Ovary (tissue), 9 donors: ENCODE measurements around the gene FAM47E. TPM values are rescaled to one million over a fixed set of nuclear protein-coding genes. Genes with fewer than 3 reads are reported as not detected.

Experiments used
- DNase-seq, 5 donors: peaks; one replicate each; pipeline ENCODE4 v3.0.0-alpha.2; 2019 to 2020
- H3K27ac ChIP-seq, 2 donors: fragments of 200-600 bp; one replicate each; pipeline versions ENCODE4 v1.5.1 to v1.8.0; 2019 to 2022
- H3K27me3 ChIP-seq: fragments of 200-600 bp; one replicate; pipeline ENCODE4 v1.8.0; 2022
- H3K36me3 ChIP-seq: fragments of 200-600 bp; sonication (generic); one replicate; pipeline ENCODE4 v1.5.1; 2019
- H3K4me1 ChIP-seq: one replicate; pipeline ENCODE4 v1.8.1; 2013; ENCODE audit warnings: mild to moderate bottlenecking, moderate library complexity; ENCODE audit not compliant: insufficient read depth
- H3K4me3 ChIP-seq: fragments of 200-600 bp; sonication (generic); one replicate; pipeline ENCODE4 v1.5.1; 2017
- H3K9me3 ChIP-seq, 2 donors: fragments of 200-600 bp in 1 of 2; sonication (generic) in 1 of 2; one replicate each; pipeline versions ENCODE4 v1.5.1 to v1.8.1; 2013 to 2019; ENCODE audit warnings: mild to moderate bottlenecking in 1 of 2, moderate library complexity in 1 of 2
- CTCF ChIP-seq, 3 donors: fragments of 450-650 bp in 2 of 3; fragments of 200-600 bp in 1 of 3; IDR thresholded peaks; one replicate each; pipeline versions ENCODE4 v1.5.1 to v1.8.0; 2016 to 2022; ENCODE audit warnings: antibody characterized with exemption in 3 of 3, mild to moderate bottlenecking in 1 of 3
- EP300 ChIP-seq: sonication (generic); formaldehyde crosslinking; IDR thresholded peaks from one replicate; pipeline ENCODE4 v1.6.1; 2017; ENCODE audit warnings: antibody characterized with exemption
- POLR2A ChIP-seq: fragments of 450-650 bp; IDR thresholded peaks from one replicate; pipeline ENCODE4 v1.6.1; 2017; ENCODE audit warnings: antibody characterized with exemption, mild to moderate bottlenecking, moderate library complexity
- WGBS, 3 donors: extraction: QIAGEN DNeasy Blood & Tissue Kit in 1 of 3; methylation state at CpG; one replicate each; pipeline versions ENCODE4 v1.1.5 to v1.1.7; 2013 to 2017; 5-methylcytosine and 5-hydroxymethylcytosine counted together
- intact Hi-C, 4 donors: fragments of 100-400 bp; cut with DNase I; formaldehyde crosslinking; loops; one replicate each; pipeline versions ENCODE4 v1.11.0 to v1.15.1; 2022 to 2023
- polyA plus RNA-seq, 2 donors: library from polyadenylated mRNA; stranded (reverse); fragments of 200-250 nt in 1 of 2; fragments of 350-450 nt in 1 of 2; fragmentation: Illumina TruSeq in 1 of 2; extraction: RNeasy Lipid Tissue Mini Kit (QIAGEN cat#74804) in 1 of 2; gene quantifications; one replicate each; pipeline ENCODE4 v1.2.3, GENCODE V29; 2013 to 2014
- total RNA-seq, 7 donors: library from RNA; depleted of rRNA in 2 of 7; stranded (reverse); fragments of >200 nt in 2 of 7; fragmentation: NEBNext Ultra II Directional in 3 of 7; extraction: Animal tissue kit (Norgen Biotek cat#: 25700) in 3 of 7; gene quantifications; one replicate each; pipeline versions ENCODE4 v1.1.0 to v1.2.4, GENCODE V29; 2016 to 2023
- donor health status: DM: no; HTN: no; CAD: no; lungs with moderate emphysema.
- donor health status: DM: no; HTN: no; CAD: no.
- donor health status: Bipolar disorder and iron deficiency.
- donor health status: DM: yes; HTN: yes; CAD: no.
- donor health status: DM: no; HTN: no; CAD: no.
- donor health status: DM: yes; HTN: yes; CAD: no.

FAM47E gene
- total and polyA plus RNA-seq, 9 donors: 0.08 to 8.2 (median 2.1) TPM

- 35 to 49% (median 38%) methylated on average over 4 of the region's 4 CpGs for WGBS, 3 donors
- no peaks in the 10 kb centered on the region for H3K27me3 ChIP-seq
- peaks cover 5% of the 10 kb centered on the region for H3K4me1 ChIP-seq
- H3K4me3 ChIP-seq: no peak overlapping the region
- intact Hi-C loops: no loop called here
- H3K9me3 ChIP-seq: no peaks in the 10 kb centered on the region
- no peak for DNase-seq
- H3K27ac ChIP-seq: no peak overlapping the region
- TF ChIP-seq POLR2A (no peak), EP300 (no peak), CTCF (IDR thresholded peaks at IDR 0.05) (no peak)
- no peaks in the 10 kb centered on the region for H3K36me3 ChIP-seq
Observed at GRCh38 chr4:76233083-76233482, 18.4 kb upstream of the FAM47E start.

GRCh38 chr4:76233529-76233928, 18.0 kb upstream of the FAM47E start:
- no peaks in the 10 kb centered on the region for H3K27me3 ChIP-seq
- no peak overlapping the region for H3K4me3 ChIP-seq
- DNase-seq: no peak
- no peak for TF ChIP-seq EP300
- no peak for TF ChIP-seq POLR2A
- TF ChIP-seq CTCF (IDR thresholded peaks at IDR 0.05): no peak
- no peaks in the 10 kb centered on the region for H3K36me3 ChIP-seq
- peaks cover 5% of the 10 kb centered on the region for H3K4me1 ChIP-seq
- intact Hi-C loops: no loop called here
- H3K9me3 ChIP-seq: no peaks in the 10 kb centered on the region
- WGBS, 3 donors: 25 to 34% (median 29%) methylated on average over 2 of the region's 2 CpGs
- no peak overlapping the region for H3K27ac ChIP-seq

GRCh38 chr4:76233967-76234678, 17.4 kb upstream of the FAM47E start:
- DNase-seq: no peak
- H3K27ac ChIP-seq: no peak overlapping the region
- no peak for TF ChIP-seq EP300
- no peak for TF ChIP-seq CTCF (IDR thresholded peaks at IDR 0.05)
- no peak for TF ChIP-seq POLR2A
- intact Hi-C loops: no loop called here
- H3K4me1 ChIP-seq: peaks cover 5% of the 10 kb centered on the region
- H3K9me3 ChIP-seq: no peaks in the 10 kb centered on the region
- H3K36me3 ChIP-seq: no peaks in the 10 kb centered on the region
- WGBS, 3 donors: 81 to 89% (median 84%) methylated on average over 14 of the region's 14 CpGs
- H3K4me3 ChIP-seq: no peak overlapping the region
- H3K27me3 ChIP-seq: no peaks in the 10 kb centered on the region

GRCh38 chr4:76234679-76235044, 16.9 kb upstream of the FAM47E start:
- H3K27ac ChIP-seq: no peak overlapping the region
- H3K4me3 ChIP-seq: no peak overlapping the region
- H3K36me3 ChIP-seq: no peaks in the 10 kb centered on the region
- TF ChIP-seq EP300: no peak
- no peak for TF ChIP-seq CTCF (IDR thresholded peaks at IDR 0.05)
- TF ChIP-seq POLR2A: no peak
- no peak for DNase-seq
- no peaks in the 10 kb centered on the region for H3K9me3 ChIP-seq
- WGBS, 3 donors: 90 to 98% (median 94%) methylated on average over 5 of the region's 5 CpGs
- intact Hi-C loops: no loop called here
- H3K4me1 ChIP-seq: peaks cover 5% of the 10 kb centered on the region
- H3K27me3 ChIP-seq: no peaks in the 10 kb centered on the region
